ENCODE data around the gene MEP1B.

The MEP1B gene

GRCh38 chr18:32238635-32239268 is 48.9 kb downstream of the MEP1B start:
- no peak for DNase-seq
- TF ChIP-seq POLR2A (IDR thresholded peaks at IDR 0.05; ENCODE audit: low read length) (no peak), GATA1 (IDR thresholded peaks at IDR 0.05; ENCODE audit: low read depth, low read length) (no peak)

GRCh38 chr18:32242395-32242794 is 52.6 kb downstream of the MEP1B start:
- TF ChIP-seq GATA1 (IDR thresholded peaks at IDR 0.05; ENCODE audit: low read depth, low read length) (no peak), POLR2A (IDR thresholded peaks at IDR 0.05; ENCODE audit: low read length) (no peak)
- DNase-seq = no peak

GRCh38 chr18:32243358-32243757 is 53.5 kb downstream of the MEP1B start:
- no peak for DNase-seq
- TF ChIP-seq POLR2A (IDR thresholded peaks at IDR 0.05; ENCODE audit: low read length) (no peak), GATA1 (IDR thresholded peaks at IDR 0.05; ENCODE audit: low read depth, low read length) (no peak)

- DNase-seq = no peak
- TF ChIP-seq GATA1 (IDR thresholded peaks at IDR 0.05; ENCODE audit: low read depth, low read length) (no peak), POLR2A (IDR thresholded peaks at IDR 0.05; ENCODE audit: low read length) (no peak)
Measured at GRCh38 chr18:32244881-32245280, 55.0 kb downstream of the MEP1B start.

- no peak for DNase-seq
- TF ChIP-seq POLR2A (IDR thresholded peaks at IDR 0.05; ENCODE audit: low read length) = no peak
- no peak for TF ChIP-seq GATA1 (IDR thresholded peaks at IDR 0.05; ENCODE audit: low read depth, low read length)
Measured at GRCh38 chr18:32249147-32249929, 59.5 kb downstream of the MEP1B start.

- no peak for TF ChIP-seq GATA1 (IDR thresholded peaks at IDR 0.05; ENCODE audit: low read depth, low read length)
- no peak for TF ChIP-seq POLR2A (IDR thresholded peaks at IDR 0.05; ENCODE audit: low read length)
- no peak for DNase-seq
Measured at GRCh38 chr18:32251466-32251865, 61.6 kb downstream of the MEP1B start.

- DNase-seq = no peak
- no peak for TF ChIP-seq GATA1 (IDR thresholded peaks at IDR 0.05; ENCODE audit: low read depth, low read length)
- TF ChIP-seq POLR2A (IDR thresholded peaks at IDR 0.05; ENCODE audit: low read length) = no peak
Measured at GRCh38 chr18:32252141-32252860, 62.5 kb downstream of the MEP1B start.

GRCh38 chr18:32255570-32255969 is 65.7 kb downstream of the MEP1B start:
- TF ChIP-seq POLR2A (IDR thresholded peaks at IDR 0.05; ENCODE audit: low read length) (no peak), GATA1 (IDR thresholded peaks at IDR 0.05; ENCODE audit: low read depth, low read length) (no peak)

GRCh38 chr18:32257084-32257785 is 67.4 kb downstream of the MEP1B start:
- TF ChIP-seq GATA1 (IDR thresholded peaks at IDR 0.05; ENCODE audit: low read depth, low read length) (no peak), POLR2A (IDR thresholded peaks at IDR 0.05; ENCODE audit: low read length) (no peak)
- no peak for DNase-seq

More at GRCh38 chr18:32255570-32255969, 65.7 kb downstream of the MEP1B start:
- no peak for DNase-seq

- no peak for TF ChIP-seq GATA1 (IDR thresholded peaks at IDR 0.05; ENCODE audit: low read depth, low read length)
- TF ChIP-seq POLR2A (IDR thresholded peaks at IDR 0.05; ENCODE audit: low read length) = no peak
- no peak for DNase-seq
Measured at GRCh38 chr18:32258148-32258547, 68.3 kb downstream of the MEP1B start.

GRCh38 chr18:32258558-32259204 is 68.8 kb downstream of the MEP1B start:
- no peak for TF ChIP-seq POLR2A (IDR thresholded peaks at IDR 0.05; ENCODE audit: low read length)
- no peak for TF ChIP-seq GATA1 (IDR thresholded peaks at IDR 0.05; ENCODE audit: low read depth, low read length)

GRCh38 chr18:32259553-32259952 is 69.7 kb downstream of the MEP1B start:
- DNase-seq = no peak
- no peak for TF ChIP-seq GATA1 (IDR thresholded peaks at IDR 0.05; ENCODE audit: low read depth, low read length)
- TF ChIP-seq POLR2A (IDR thresholded peaks at IDR 0.05; ENCODE audit: low read length) = no peak

More at GRCh38 chr18:32258558-32259204, 68.8 kb downstream of the MEP1B start:
- DNase-seq = no peak

GRCh38 chr18:32261003-32261402 is 71.2 kb downstream of the MEP1B start:
- TF ChIP-seq POLR2A (IDR thresholded peaks at IDR 0.05; ENCODE audit: low read length) = no peak
- TF ChIP-seq GATA1 (IDR thresholded peaks at IDR 0.05; ENCODE audit: low read depth, low read length) = no peak
- DNase-seq = no peak

Data from erythroblast (primary cell).